GM12878 (cell line): ENCODE data around the gene ATP10D.

Experiments
- ATF7 ChIP-seq: fragments of 450-650 bp; IDR thresholded peaks from 2 replicates; pipeline ENCODE4 v1.6.1; 2016; ENCODE audit warnings: low read depth, mild to moderate bottlenecking
- BHLHE40 ChIP-seq, 2 experiments: fragments of 450-650 bp in 1 of 2; IDR thresholded peaks; 2 replicates each; pipeline ENCODE4 v1.6.1; 2011 to 2017; ENCODE audit warnings: low read depth in 2 of 2, borderline replicate concordance in 1 of 2, improper control_type of control experiment in 1 of 2, low read length in 1 of 2, mild to moderate bottlenecking in 1 of 2
- EP300 ChIP-seq, 2 experiments: fragments of 150-350 bp in 1 of 2; IDR thresholded peaks; 2 replicates each; pipeline ENCODE4 v1.6.1; 2011 to 2012; ENCODE audit warnings: low read depth in 2 of 2, low read length in 2 of 2, borderline replicate concordance in 1 of 2, improper control_type of control experiment in 1 of 2, inconsistent platforms in 1 of 2; ENCODE audit not compliant: control insufficient read depth in 1 of 2
- NR2C2 ChIP-seq: IDR thresholded peaks from 2 replicates; pipeline ENCODE4 v1.6.1; 2011; ENCODE audit warnings: borderline replicate concordance, low read depth; ENCODE audit not compliant: control insufficient read depth, insufficient read length
- RAD51 ChIP-seq: fragments of 450-650 bp; IDR thresholded peaks from 2 replicates; pipeline ENCODE4 v1.6.1; 2016; ENCODE audit warnings: moderate library complexity, mild to moderate bottlenecking, inconsistent platforms
- TAF1 ChIP-seq: IDR thresholded peaks from 2 replicates; pipeline ENCODE4 v1.6.1; 2011; ENCODE audit warnings: mild to moderate bottlenecking, low read depth, low read length, borderline replicate concordance
- ZNF274 ChIP-seq: IDR thresholded peaks from one replicate; pipeline ENCODE4 v1.8.0; 2011; ENCODE audit not compliant: insufficient read length, insufficient read depth
- TF ChIP-seq, protein P1 (sequence below), 3 experiments: IDR thresholded peaks in 2 of 3; conservative IDR thresholded peaks in 1 of 3; 2 replicates each; pipeline ENCODE4 v1.5.1; 2011; ENCODE audit warnings: low read depth in 3 of 3, low read length in 3 of 3, mild to moderate bottlenecking in 3 of 3, control low read depth in 2 of 3, moderate library complexity in 2 of 3, inconsistent platforms in 1 of 3, mixed read lengths in 1 of 3; ENCODE audit not compliant: control insufficient read depth in 2 of 3, insufficient read depth in 1 of 3; ENCODE audit errors: extremely low read depth in 1 of 3
- TF ChIP-seq, protein P2 (sequence below): fragments of 450-650 bp; IDR thresholded peaks from 2 replicates; pipeline ENCODE4 v1.6.1; 2014; ENCODE audit warnings: mild to moderate bottlenecking
- TF ChIP-seq, protein P3 (sequence below): IDR thresholded peaks from 2 replicates; pipeline ENCODE4 v1.6.1; 2011; ENCODE audit warnings: low read depth, low read length, improper control_type of control experiment, borderline replicate concordance

DNA sequence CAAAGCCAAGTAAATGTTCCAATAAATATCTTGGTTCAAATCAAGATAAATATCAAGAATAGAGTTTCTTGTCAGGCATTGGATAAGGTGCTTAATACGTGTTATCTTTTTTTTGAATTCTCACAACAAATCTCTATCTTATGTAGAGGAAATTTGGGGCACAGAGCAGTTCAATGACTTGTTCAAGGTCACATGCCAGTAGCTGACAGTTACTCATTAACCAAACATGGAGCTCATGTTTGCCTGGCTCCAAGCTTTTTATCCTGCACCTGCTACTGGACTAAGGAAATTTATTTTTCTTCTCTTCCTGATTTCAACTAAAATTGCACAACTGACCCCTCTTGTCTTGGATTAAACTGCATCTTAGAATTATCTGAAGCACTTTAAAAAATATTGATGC, 76.3 kb downstream of the ATP10D start:
- TF ChIP-seq RAD51 (no peak), ATF7 (no peak), EP300 (IDR thresholded peaks at IDR 0.05; ENCODE audit: borderline replicate concordance in 1 of 2, control insufficient read depth in 1 of 2, low read depth in 2 of 2, low read length in 2 of 2) (no peak), ZNF274 (no peak), BHLHE40 (IDR thresholded peaks at IDR 0.05; ENCODE audit: borderline replicate concordance in 1 of 2, low read depth in 2 of 2, low read length in 1 of 2) (no peak), NR2C2 (no peak), TAF1 (no peak)
- TF ChIP-seq, protein P1, sequence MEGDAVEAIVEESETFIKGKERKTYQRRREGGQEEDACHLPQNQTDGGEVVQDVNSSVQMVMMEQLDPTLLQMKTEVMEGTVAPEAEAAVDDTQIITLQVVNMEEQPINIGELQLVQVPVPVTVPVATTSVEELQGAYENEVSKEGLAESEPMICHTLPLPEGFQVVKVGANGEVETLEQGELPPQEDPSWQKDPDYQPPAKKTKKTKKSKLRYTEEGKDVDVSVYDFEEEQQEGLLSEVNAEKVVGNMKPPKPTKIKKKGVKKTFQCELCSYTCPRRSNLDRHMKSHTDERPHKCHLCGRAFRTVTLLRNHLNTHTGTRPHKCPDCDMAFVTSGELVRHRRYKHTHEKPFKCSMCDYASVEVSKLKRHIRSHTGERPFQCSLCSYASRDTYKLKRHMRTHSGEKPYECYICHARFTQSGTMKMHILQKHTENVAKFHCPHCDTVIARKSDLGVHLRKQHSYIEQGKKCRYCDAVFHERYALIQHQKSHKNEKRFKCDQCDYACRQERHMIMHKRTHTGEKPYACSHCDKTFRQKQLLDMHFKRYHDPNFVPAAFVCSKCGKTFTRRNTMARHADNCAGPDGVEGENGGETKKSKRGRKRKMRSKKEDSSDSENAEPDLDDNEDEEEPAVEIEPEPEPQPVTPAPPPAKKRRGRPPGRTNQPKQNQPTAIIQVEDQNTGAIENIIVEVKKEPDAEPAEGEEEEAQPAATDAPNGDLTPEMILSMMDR (IDR thresholded peaks at IDR 0.05 in 2 of 3, conservative IDR thresholded peaks at IDR 0.05 in 1 of 3; ENCODE audit: control insufficient read depth in 2 of 3, extremely low read depth in 1 of 3, insufficient read depth in 1 of 3, low read depth in 3 of 3, low read length in 3 of 3) = no peak
- TF ChIP-seq, protein P2, sequence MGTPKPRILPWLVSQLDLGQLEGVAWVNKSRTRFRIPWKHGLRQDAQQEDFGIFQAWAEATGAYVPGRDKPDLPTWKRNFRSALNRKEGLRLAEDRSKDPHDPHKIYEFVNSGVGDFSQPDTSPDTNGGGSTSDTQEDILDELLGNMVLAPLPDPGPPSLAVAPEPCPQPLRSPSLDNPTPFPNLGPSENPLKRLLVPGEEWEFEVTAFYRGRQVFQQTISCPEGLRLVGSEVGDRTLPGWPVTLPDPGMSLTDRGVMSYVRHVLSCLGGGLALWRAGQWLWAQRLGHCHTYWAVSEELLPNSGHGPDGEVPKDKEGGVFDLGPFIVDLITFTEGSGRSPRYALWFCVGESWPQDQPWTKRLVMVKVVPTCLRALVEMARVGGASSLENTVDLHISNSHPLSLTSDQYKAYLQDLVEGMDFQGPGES = no peak
- TF ChIP-seq, protein P3, sequence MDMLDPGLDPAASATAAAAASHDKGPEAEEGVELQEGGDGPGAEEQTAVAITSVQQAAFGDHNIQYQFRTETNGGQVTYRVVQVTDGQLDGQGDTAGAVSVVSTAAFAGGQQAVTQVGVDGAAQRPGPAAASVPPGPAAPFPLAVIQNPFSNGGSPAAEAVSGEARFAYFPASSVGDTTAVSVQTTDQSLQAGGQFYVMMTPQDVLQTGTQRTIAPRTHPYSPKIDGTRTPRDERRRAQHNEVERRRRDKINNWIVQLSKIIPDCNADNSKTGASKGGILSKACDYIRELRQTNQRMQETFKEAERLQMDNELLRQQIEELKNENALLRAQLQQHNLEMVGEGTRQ = no peak
